BE2C (cell line): ENCODE data around the gene CHMP1A.
"Not testable (repeated sequence)": the region's sequence is repeated elsewhere in the genome, so short reads cannot be mapped to it uniquely, and the experiment has no call there.

Source experiments
- DNase-seq: peaks from one replicate; pipeline ENCODE4 v3.0.0-alpha.2; 2020
- H3K27me3 ChIP-seq: fragments of 250-450 bp; sonication (Bioruptor Pico); 2 replicates; pipeline ENCODE4 v1.5.1; 2020; ENCODE audit warnings: mild to moderate bottlenecking
- H3K36me3 ChIP-seq: fragments of 250-450 bp; sonication (Bioruptor Pico); 2 replicates; pipeline ENCODE4 v1.5.1; 2020; ENCODE audit warnings: mild to moderate bottlenecking
- H3K4me1 ChIP-seq: fragments of 250-450 bp; sonication (Bioruptor Pico); 2 replicates; pipeline ENCODE4 v1.5.1; 2020
- H3K4me3 ChIP-seq: 2 replicates; pipeline ENCODE4 v1.5.1; 2011; ENCODE audit warnings: low read depth, low read length
- H3K9me3 ChIP-seq: fragments of 250-450 bp; sonication (Bioruptor Pico); 2 replicates; pipeline ENCODE4 v1.5.1; 2020
- TF ChIP-seq, protein P1 (sequence below): IDR thresholded peaks from 2 replicates; pipeline ENCODE4 v1.5.1; 2012; ENCODE audit warnings: mild to moderate bottlenecking, low read depth, low read length

Gene CHMP1A

GRCh38 chr16:89686520-89687091, 29.1 kb upstream of the CHMP1A start, which contains the start of gene CDK10:
Gene CDK10 (plus strand): TSS chr16:89686689. CDS start chr16:89686711, 22 bp downstream.
- peak within 1 kb of the TSS; percentile 86 for H3K4me3 ChIP-seq
- TF ChIP-seq, protein P1, sequence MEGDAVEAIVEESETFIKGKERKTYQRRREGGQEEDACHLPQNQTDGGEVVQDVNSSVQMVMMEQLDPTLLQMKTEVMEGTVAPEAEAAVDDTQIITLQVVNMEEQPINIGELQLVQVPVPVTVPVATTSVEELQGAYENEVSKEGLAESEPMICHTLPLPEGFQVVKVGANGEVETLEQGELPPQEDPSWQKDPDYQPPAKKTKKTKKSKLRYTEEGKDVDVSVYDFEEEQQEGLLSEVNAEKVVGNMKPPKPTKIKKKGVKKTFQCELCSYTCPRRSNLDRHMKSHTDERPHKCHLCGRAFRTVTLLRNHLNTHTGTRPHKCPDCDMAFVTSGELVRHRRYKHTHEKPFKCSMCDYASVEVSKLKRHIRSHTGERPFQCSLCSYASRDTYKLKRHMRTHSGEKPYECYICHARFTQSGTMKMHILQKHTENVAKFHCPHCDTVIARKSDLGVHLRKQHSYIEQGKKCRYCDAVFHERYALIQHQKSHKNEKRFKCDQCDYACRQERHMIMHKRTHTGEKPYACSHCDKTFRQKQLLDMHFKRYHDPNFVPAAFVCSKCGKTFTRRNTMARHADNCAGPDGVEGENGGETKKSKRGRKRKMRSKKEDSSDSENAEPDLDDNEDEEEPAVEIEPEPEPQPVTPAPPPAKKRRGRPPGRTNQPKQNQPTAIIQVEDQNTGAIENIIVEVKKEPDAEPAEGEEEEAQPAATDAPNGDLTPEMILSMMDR, result no peak
- no peaks in the 10 kb centered on the region; the same call in 1 of the 2 replicates for H3K4me1 ChIP-seq
- no peaks in the 10 kb centered on the region for H3K27me3 ChIP-seq
- H3K36me3 ChIP-seq, result peaks cover 16% of the 10 kb centered on the region
- no peaks in the 10 kb centered on the region for H3K9me3 ChIP-seq
- peak; percentile 94 for DNase-seq

DNA sequence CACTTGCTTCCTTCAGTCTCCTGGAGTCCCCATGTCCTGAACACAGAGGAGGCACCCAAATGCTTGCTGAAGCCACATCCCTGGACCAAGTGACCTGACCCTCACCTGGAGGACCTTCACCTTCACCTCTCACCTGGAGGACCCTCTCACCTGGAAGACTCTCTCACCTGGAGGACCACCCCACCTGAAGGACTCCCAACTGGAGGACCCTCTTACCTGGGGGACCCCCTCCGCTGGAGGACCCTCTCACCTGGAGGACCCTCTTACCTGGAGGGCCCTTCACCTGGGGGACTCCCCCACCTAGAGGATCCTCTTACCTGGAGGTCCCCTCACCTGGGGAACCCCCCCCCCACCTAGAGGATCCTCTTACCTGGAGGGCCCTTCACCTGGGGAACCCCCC, 28.4 kb upstream of the CHMP1A start:
- H3K27me3 ChIP-seq, result no peaks in the 10 kb centered on the region
- H3K9me3 ChIP-seq, result no peaks in the 10 kb centered on the region
- no peaks in the 10 kb centered on the region; the same call in 1 of the 2 replicates for H3K4me1 ChIP-seq
- H3K36me3 ChIP-seq, result peaks cover 11% of the 10 kb centered on the region
- TF ChIP-seq, protein P1, result no peak
- DNase-seq, result no peak
- no peak overlapping the region for H3K4me3 ChIP-seq

DNA sequence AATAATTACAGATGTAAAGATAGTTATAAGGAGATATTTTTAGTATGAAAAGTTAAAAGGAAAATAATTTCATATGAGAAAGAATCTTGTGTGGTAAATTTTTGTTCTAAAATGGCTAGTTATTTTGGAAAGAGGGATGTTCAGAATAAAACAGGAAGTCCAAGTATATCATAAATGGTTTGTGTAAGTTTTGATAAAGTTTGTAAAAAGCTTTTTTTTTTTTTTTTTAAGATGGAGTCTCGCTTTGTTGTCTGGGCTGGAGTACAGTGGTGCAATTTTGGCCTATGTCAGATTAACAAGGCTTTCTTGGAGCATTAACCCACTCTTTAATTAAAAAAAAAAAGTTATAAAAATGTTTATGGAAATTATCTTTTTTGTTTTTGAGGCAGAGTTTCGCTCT, 20.8 kb upstream of the CHMP1A start:
- no peak for DNase-seq
- Histone ChIP-seq H3K4me1 (no peaks in the 10 kb centered on the region), H3K9me3 (no peaks in the 10 kb centered on the region; the same call in 1 of the 2 replicates), H3K4me3 (no peak overlapping the region), H3K27me3 (no peaks in the 10 kb centered on the region), H3K36me3 (no peaks in the 10 kb centered on the region)
- TF ChIP-seq, protein P1, result no peak

DNA sequence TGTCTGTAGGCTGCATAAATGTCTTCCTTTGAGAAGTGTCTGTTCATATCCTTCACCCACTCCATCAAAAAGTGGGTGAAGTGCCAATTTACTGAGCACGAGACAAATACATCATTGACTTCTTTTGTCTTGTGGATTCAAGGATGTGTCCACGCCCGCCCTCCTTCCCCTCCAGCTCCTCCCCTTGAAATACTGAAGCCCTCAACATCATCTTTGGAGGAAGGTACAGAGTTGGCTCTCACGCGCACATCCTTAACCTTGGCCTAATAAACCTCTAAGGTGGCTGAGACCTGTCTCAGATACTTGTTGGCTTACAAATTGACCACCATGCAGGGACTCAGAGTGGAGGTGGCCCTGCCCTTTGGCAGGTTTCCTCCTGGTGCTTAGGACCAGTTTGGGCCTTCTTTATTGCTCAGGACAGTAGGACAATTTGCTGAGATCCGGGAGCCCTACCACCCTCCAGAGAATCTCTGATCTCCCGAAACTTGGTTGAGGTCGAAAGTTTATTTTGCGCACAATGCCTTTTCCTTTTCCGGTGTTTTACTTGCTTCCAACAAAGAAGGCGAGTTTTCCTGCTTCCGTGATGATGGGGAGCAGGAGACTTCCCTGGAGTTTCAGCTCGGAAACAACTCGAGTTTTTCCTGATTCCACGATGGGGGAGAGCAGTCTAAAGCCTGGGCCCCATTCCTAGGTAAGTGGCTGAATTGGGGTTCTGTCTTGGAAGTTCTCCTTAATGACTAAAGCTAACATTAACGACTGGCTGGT, 14.9 kb upstream of the CHMP1A start:
- no peak overlapping the region for H3K4me3 ChIP-seq
- TF ChIP-seq, protein P1, result no peak

DNA sequence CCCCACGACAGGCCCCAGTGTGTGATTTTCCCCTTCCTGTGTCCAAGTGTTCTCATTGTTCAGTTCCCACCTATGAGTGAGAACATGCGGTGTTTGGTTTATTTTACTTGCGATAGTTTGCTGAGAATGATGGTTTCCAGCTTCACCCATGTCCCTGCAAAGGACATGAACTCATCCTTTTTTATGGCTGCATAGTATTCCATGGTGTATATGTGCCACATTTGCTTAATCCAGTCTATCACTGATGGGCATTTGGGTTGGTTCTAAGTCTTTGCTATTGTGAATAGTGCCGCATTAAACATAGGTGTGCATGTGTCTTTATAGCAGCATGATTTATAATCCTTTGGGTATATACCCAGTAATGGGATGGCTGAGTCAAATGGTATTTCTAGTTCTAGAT, 14.1 kb upstream of the CHMP1A start:
- not testable (repeated sequence) for H3K9me3 ChIP-seq, H3K4me1 ChIP-seq, H3K36me3 ChIP-seq, H3K4me3 ChIP-seq, DNase-seq, H3K27me3 ChIP-seq

More for the DNA sequence above, 14.9 kb upstream of the CHMP1A start:
- H3K36me3 ChIP-seq, result no peaks in the 10 kb centered on the region
- no peaks in the 10 kb centered on the region for H3K4me1 ChIP-seq
- no peaks in the 10 kb centered on the region for H3K9me3 ChIP-seq
- H3K27me3 ChIP-seq, result no peaks in the 10 kb centered on the region
- no peak for DNase-seq

DNA sequence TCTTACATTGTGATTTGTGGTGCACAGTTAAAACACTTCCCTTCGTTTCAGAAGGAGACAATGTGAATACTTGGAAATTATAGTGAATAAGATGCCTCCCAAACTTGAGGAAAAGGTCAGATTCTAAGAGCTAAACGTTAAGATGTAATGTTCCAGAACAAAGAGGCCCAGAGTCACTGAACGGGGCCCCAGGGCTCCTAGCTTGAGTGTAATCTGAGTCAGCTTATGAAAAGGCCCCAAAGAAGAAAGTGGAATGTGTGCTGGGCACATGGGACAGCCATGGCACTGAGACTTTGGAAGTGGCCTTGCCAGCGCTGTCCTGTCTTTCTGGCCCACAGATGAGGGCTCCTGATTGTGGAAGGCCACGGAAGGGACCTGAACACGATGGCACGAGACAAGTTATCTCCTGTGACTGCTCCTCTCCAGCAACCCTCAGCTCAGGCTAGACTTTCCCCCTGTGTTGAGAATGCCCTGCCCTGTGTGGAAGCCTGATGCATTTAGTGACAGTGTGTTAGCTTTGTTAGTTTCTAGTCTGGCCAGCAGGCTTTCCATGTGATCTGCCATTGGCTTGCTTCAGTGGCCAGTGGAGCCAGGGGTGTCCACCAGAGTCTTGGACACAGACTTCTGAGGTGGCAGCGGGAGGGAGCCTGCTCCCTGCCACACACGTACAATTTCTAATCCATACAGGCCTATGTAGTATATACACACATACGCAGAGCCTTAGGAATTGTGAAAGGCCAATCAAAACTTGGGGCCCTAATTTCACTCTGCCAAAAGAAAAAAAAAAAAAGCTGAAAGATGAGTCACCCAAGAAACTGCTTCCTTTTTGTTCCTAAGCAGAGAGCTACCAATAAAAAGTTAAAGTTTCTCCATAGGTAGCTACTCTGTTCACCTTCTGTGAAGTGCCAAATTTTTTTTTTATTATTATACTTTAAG, 13.3 kb upstream of the CHMP1A start:
- no peaks in the 10 kb centered on the region for H3K36me3 ChIP-seq
- DNase-seq, result no peak

More for the DNA sequence above, 13.3 kb upstream of the CHMP1A start:
- Histone ChIP-seq H3K27me3 (no peaks in the 10 kb centered on the region), H3K4me1 (no peaks in the 10 kb centered on the region), H3K4me3 (no peak overlapping the region), H3K9me3 (no peaks in the 10 kb centered on the region)
- TF ChIP-seq, protein P1, result no peak
